ENCODE measurements around the gene RNF7.

RNF7 gene

DNA sequence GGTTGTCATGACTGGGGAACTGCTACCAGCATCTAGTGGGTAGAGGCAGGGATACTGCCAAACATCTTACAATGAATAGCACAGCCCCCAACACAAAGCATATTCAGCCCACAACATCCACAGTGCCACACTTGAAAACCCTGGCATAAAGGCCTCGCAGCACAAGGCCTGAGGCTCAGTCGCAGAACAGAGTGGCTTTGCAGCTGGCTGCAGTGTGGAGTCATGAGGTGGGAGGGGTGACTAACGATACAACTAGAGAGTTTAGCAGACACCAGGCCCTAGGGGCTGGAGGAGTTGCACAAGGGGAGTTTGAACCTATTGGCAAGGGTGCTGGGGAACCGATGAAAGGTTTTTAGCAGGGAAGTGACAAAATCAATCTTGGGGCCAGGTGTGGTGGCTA is 57.2 kb downstream of the RNF7 start:
- Histone ChIP-seq H3K9me3 (ENCODE audit: insufficient read depth, low read length) (no peaks in the 10 kb centered on the region), H3K79me2 (ENCODE audit: low read length) (no peaks in the 10 kb centered on the region), H3K4me2 (ENCODE audit: low read length) (no peak overlapping the region), H3K9ac (ENCODE audit: low read length) (no peak overlapping the region), H3K4me1 (ENCODE audit: low read length) (peaks cover 15% of the 10 kb centered on the region), H3K27me3 (ENCODE audit: low read depth, low read length) (no peaks in the 10 kb centered on the region), H3K36me3 (replicated peaks; ENCODE audit: low read depth, low read length) (no peaks in the 10 kb centered on the region), H3K4me3 (ENCODE audit: low read length) (no peak overlapping the region), H3K27ac (ENCODE audit: low read length) (no peak overlapping the region), H2AFZ (ENCODE audit: low read depth, low read length) (no peak overlapping the region), H4K20me1 (ENCODE audit: insufficient read depth, low read length) (no peaks in the 10 kb centered on the region)
- TF ChIP-seq, protein P1, sequence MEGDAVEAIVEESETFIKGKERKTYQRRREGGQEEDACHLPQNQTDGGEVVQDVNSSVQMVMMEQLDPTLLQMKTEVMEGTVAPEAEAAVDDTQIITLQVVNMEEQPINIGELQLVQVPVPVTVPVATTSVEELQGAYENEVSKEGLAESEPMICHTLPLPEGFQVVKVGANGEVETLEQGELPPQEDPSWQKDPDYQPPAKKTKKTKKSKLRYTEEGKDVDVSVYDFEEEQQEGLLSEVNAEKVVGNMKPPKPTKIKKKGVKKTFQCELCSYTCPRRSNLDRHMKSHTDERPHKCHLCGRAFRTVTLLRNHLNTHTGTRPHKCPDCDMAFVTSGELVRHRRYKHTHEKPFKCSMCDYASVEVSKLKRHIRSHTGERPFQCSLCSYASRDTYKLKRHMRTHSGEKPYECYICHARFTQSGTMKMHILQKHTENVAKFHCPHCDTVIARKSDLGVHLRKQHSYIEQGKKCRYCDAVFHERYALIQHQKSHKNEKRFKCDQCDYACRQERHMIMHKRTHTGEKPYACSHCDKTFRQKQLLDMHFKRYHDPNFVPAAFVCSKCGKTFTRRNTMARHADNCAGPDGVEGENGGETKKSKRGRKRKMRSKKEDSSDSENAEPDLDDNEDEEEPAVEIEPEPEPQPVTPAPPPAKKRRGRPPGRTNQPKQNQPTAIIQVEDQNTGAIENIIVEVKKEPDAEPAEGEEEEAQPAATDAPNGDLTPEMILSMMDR (IDR thresholded peaks at IDR 0.05; ENCODE audit: low read depth, low read length) = no peak
- TF ChIP-seq EZH2phosphoT487 (IDR thresholded peaks at IDR 0.05; ENCODE audit: low read depth) = no peak

DNA sequence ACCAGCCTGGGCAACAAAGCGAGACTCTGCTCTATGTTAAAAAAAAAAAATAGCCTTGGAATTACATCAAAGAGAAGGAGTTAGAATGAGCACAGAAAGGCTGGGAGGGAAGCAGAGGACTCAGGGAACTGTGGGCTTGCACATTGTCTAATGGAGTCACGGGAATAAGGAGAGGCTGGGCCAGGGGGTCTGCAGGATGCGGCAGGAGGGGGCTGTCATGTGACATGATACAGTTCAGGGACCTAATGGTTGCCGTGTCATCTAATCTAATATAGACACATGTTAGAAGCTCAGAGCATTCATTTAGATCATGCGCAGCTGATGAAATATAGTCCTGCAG is 57.6 kb downstream of the RNF7 start:
- H3K9ac ChIP-seq (ENCODE audit: low read length) = no peak overlapping the region
- no peaks in the 10 kb centered on the region for H4K20me1 ChIP-seq (ENCODE audit: insufficient read depth, low read length)
- peak overlapping the region; percentile 54; the same call in 1 of the 2 replicates for H2AFZ ChIP-seq (ENCODE audit: low read depth, low read length)
- no peaks in the 10 kb centered on the region for H3K27me3 ChIP-seq (ENCODE audit: low read depth, low read length)
- peaks cover 15% of the 10 kb centered on the region for H3K4me1 ChIP-seq (ENCODE audit: low read length)
- H3K9me3 ChIP-seq (ENCODE audit: insufficient read depth, low read length) = no peaks in the 10 kb centered on the region
- H3K27ac ChIP-seq (ENCODE audit: low read length) = no peak overlapping the region
- H3K4me2 ChIP-seq (ENCODE audit: low read length) = no peak overlapping the region
- H3K79me2 ChIP-seq (ENCODE audit: low read length) = no peaks in the 10 kb centered on the region
- no peak overlapping the region for H3K4me3 ChIP-seq (ENCODE audit: low read length)
- TF ChIP-seq, protein P1 (IDR thresholded peaks at IDR 0.05; ENCODE audit: low read depth, low read length) = no peak
- H3K36me3 ChIP-seq (replicated peaks; ENCODE audit: low read depth, low read length) = no peaks in the 10 kb centered on the region

DNA sequence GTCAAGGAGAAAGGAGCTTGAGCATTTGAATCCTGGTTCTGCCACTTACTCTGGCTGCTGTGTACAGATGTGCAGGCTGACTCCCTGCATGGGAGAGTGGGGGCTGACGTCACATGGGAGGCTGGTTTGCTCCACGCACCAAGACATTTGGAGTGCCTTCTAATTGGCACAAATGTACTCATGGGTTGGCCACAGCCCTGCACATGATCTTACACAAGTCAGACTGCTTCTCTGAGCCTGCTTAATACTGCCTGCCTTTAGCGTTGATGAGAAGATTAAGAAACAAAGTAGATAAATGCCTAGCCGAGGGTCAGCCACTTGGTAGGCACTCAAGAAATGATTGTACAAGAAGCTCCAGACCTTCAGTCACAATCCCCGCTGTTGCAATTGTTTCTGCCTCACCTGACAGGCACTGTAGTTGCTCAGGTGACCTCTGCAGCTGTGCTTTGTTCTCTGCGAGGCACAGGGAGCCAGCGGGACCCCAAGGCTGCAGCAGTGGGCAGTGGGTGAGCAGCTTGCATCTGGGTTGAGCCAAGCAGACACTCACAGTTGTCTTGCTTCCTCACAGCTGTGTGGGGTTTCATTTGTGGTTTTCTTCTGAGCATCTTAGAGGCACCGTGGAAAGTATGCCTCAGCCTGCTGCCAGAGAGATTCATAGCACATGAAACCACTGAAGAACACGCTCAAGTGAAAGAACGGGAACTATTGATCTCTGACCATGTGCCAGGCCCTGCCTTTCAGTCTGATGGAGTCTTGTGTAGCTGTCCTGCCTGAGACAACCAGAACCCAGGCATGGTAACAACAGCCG is 58.2 kb downstream of the RNF7 start:
- Histone ChIP-seq H3K36me3 (replicated peaks; ENCODE audit: low read depth, low read length) (no peaks in the 10 kb centered on the region), H4K20me1 (ENCODE audit: insufficient read depth, low read length) (no peaks in the 10 kb centered on the region), H3K9me3 (ENCODE audit: insufficient read depth, low read length) (no peaks in the 10 kb centered on the region), H3K27me3 (ENCODE audit: low read depth, low read length) (no peaks in the 10 kb centered on the region), H3K4me2 (ENCODE audit: low read length) (peak overlapping the region; percentile 65), H3K4me3 (ENCODE audit: low read length) (peak overlapping the region; percentile 12; the same call in 1 of the 2 replicates), H3K4me1 (ENCODE audit: low read length) (peaks cover 15% of the 10 kb centered on the region), H3K27ac (ENCODE audit: low read length) (no peak overlapping the region), H2AFZ (ENCODE audit: low read depth, low read length) (peak overlapping the region; percentile 54; the same call in 1 of the 2 replicates), H3K9ac (ENCODE audit: low read length) (no peak overlapping the region), H3K79me2 (ENCODE audit: low read length) (no peaks in the 10 kb centered on the region)
- TF ChIP-seq, protein P1 (IDR thresholded peaks at IDR 0.05; ENCODE audit: low read depth, low read length) = no peak
- no peak for TF ChIP-seq EZH2phosphoT487 (IDR thresholded peaks at IDR 0.05; ENCODE audit: low read depth)

Measured in OCI-LY3 (cell line).